Lower lobe of right lung (tissue), 2 donors: ENCODE data around the gene GRB14. TPM values are rescaled to one million over a fixed set of nuclear protein-coding genes. Genes with fewer than 3 reads are reported as not detected.

ENCODE experiments used
- ATAC-seq, 2 donors: fragments of 200-7000 bp; cut with Tn5 transposase; one replicate each; pipeline ENCODE4 v1.9.1; 2020 to 2022; ENCODE audit warnings: mild to moderate bottlenecking in 2 of 2, moderate library complexity in 2 of 2
- DNase-seq: peaks from one replicate; pipeline ENCODE4 v3.0.0-alpha.2; 2020
- H3K27ac ChIP-seq: fragments of 200-600 bp; one replicate; pipeline ENCODE4 v1.8.0; 2022
- H3K27me3 ChIP-seq: fragments of 200-600 bp; one replicate; pipeline ENCODE4 v1.8.0; 2022; ENCODE audit warnings: low read depth
- H3K36me3 ChIP-seq: fragments of 200-600 bp; one replicate; pipeline ENCODE4 v1.8.0; 2022; ENCODE audit warnings: mild to moderate bottlenecking
- H3K4me1 ChIP-seq: fragments of 200-600 bp; one replicate; pipeline ENCODE4 v1.8.0; 2022
- H3K4me3 ChIP-seq: fragments of 200-600 bp; one replicate; pipeline ENCODE4 v1.8.0; 2022; ENCODE audit warnings: mild to moderate bottlenecking
- H3K9me3 ChIP-seq: fragments of 200-600 bp; one replicate; pipeline ENCODE4 v1.8.0; 2022
- CTCF ChIP-seq: fragments of 200-600 bp; IDR thresholded peaks from one replicate; pipeline ENCODE4 v1.8.0; 2022; ENCODE audit warnings: antibody characterized with exemption, mild to moderate bottlenecking
- intact Hi-C: fragments of 100-400 bp; cut with DNase I; formaldehyde crosslinking; loops from one replicate; pipeline ENCODE4 v1.11.0; 2022
- total RNA-seq: library from RNA; stranded (reverse); fragmentation: NEBNext Ultra II Directional; extraction: Animal tissue kit (Norgen Biotek cat#: 25700); gene quantifications from one replicate; pipeline ENCODE4 v1.2.1, GENCODE V29; 2021
- donor health status: DM: no; HTN: yes; CAD: no; lungs with severe emphysema.

GRB14 gene
- total RNA-seq, 1 donor from 2014 or later = 4.6 TPM

- peaks cover 7% of the 10 kb centered on the region for H3K9me3 ChIP-seq
- H3K27me3 ChIP-seq = no peaks in the 10 kb centered on the region
- no peaks in the 10 kb centered on the region for H3K36me3 ChIP-seq
- intact Hi-C loops = no loop called here
- ATAC-seq (peak in 1 of 2 donors; percentile 29), DNase-seq (no peak)
- no peak overlapping the region for H3K27ac ChIP-seq
- H3K4me3 ChIP-seq = no peak overlapping the region
- no peak for TF ChIP-seq CTCF
- H3K4me1 ChIP-seq = no peaks in the 10 kb centered on the region
These were observed 109.5 kb downstream of the GRB14 start for GRCh38 chr2:164511738-164512137.

GRCh38 chr2:164510895-164511294, 110.4 kb downstream of the GRB14 start:
- no peaks in the 10 kb centered on the region for H3K4me1 ChIP-seq
- ATAC-seq (peak in 1 of 2 donors; percentile 13), DNase-seq (no peak)
- no peaks in the 10 kb centered on the region for H3K9me3 ChIP-seq
- no peak for TF ChIP-seq CTCF
- no peak overlapping the region for H3K27ac ChIP-seq
- H3K27me3 ChIP-seq = no peaks in the 10 kb centered on the region
- intact Hi-C loops = no loop called here
- no peak overlapping the region for H3K4me3 ChIP-seq
- H3K36me3 ChIP-seq = no peaks in the 10 kb centered on the region

- Histone ChIP-seq H3K4me3 (no peak overlapping the region), H3K27me3 (no peaks in the 10 kb centered on the region), H3K36me3 (no peaks in the 10 kb centered on the region), H3K4me1 (no peaks in the 10 kb centered on the region), H3K9me3 (no peaks in the 10 kb centered on the region), H3K27ac (no peak overlapping the region)
- DNase-seq = no peak
- intact Hi-C loops = no loop called here
- no peak for ATAC-seq
- no peak for TF ChIP-seq CTCF
These were observed 112.0 kb downstream of the GRB14 start for GRCh38 chr2:164509137-164509877.

- Histone ChIP-seq H3K27ac (no peak overlapping the region), H3K27me3 (no peaks in the 10 kb centered on the region), H3K9me3 (no peaks in the 10 kb centered on the region), H3K4me3 (no peak overlapping the region), H3K4me1 (no peaks in the 10 kb centered on the region), H3K36me3 (no peaks in the 10 kb centered on the region)
- DNase-seq (no peak), ATAC-seq (no peak)
- no peak for TF ChIP-seq CTCF
- intact Hi-C loops = no loop called here
These were observed 117.0 kb downstream of the GRB14 start for GRCh38 chr2:164504253-164504652.

GRCh38 chr2:164498836-164499235, 122.4 kb downstream of the GRB14 start:
- no peak for ATAC-seq
- no peaks in the 10 kb centered on the region for H3K4me1 ChIP-seq
- H3K27me3 ChIP-seq = no peaks in the 10 kb centered on the region
- H3K9me3 ChIP-seq = no peaks in the 10 kb centered on the region
- no peaks in the 10 kb centered on the region for H3K36me3 ChIP-seq
- no peak overlapping the region for H3K27ac ChIP-seq
- no peak overlapping the region for H3K4me3 ChIP-seq
- no peak for TF ChIP-seq CTCF
- DNase-seq = no peak
- intact Hi-C loops = no loop called here
